Upper lobe of right lung (tissue), 1 donor: ENCODE measurements around the gene ANKRD44. TPM values are rescaled to one million over a fixed set of nuclear protein-coding genes. Genes with fewer than 3 reads are reported as not detected.
A peak's percentile ranks its signal among the peaks of the same experiment; 100 is the strongest.

Source experiments
- ATAC-seq: fragments of 200-7000 bp; cut with Tn5 transposase; one replicate; pipeline ENCODE4 v1.9.1; 2020; ENCODE audit warnings: mild to moderate bottlenecking, moderate library complexity
- DNase-seq: peaks from one replicate; pipeline ENCODE4 v3.0.0-alpha.2; 2020
- H3K27ac ChIP-seq: fragments of 200-600 bp; one replicate; pipeline ENCODE4 v1.8.0; 2022
- H3K27me3 ChIP-seq: fragments of 200-600 bp; one replicate; pipeline ENCODE4 v1.8.0; 2022; ENCODE audit warnings: mild to moderate bottlenecking
- H3K36me3 ChIP-seq: fragments of 200-600 bp; one replicate; pipeline ENCODE4 v1.8.0; 2022
- H3K4me1 ChIP-seq: fragments of 200-600 bp; one replicate; pipeline ENCODE4 v1.8.0; 2022
- H3K4me3 ChIP-seq: fragments of 200-600 bp; one replicate; pipeline ENCODE4 v1.8.0; 2022; ENCODE audit warnings: mild to moderate bottlenecking
- H3K9me3 ChIP-seq: fragments of 200-600 bp; one replicate; pipeline ENCODE4 v1.8.0; 2022
- intact Hi-C: fragments of 100-400 bp; cut with DNase I; formaldehyde crosslinking; loops from one replicate; pipeline ENCODE4 v1.11.0; 2022
- total RNA-seq: library from RNA; stranded (reverse); fragmentation: NEBNext Ultra II Directional; extraction: Animal tissue kit (Norgen Biotek cat#: 25700); gene quantifications from one replicate; pipeline ENCODE4 v1.2.1, GENCODE V29; 2021
- TF ChIP-seq, protein P1 (sequence below): fragments of 200-600 bp; IDR thresholded peaks from one replicate; pipeline ENCODE4 v1.8.0; 2022; ENCODE audit warnings: antibody characterized with exemption
- donor health status: DM: no; HTN: yes; CAD: no; lungs with severe emphysema.

ANKRD44 gene
- total RNA-seq, 1 donor from 2014 or later = 51.4 TPM

- no peaks in the 10 kb centered on the region for H3K27me3 ChIP-seq
- no peak overlapping the region for H3K4me3 ChIP-seq
- peak overlapping the region; percentile 80 for H3K27ac ChIP-seq
- no peaks in the 10 kb centered on the region for H3K9me3 ChIP-seq
- intact Hi-C loops = no loop called here
- TF ChIP-seq, protein P1, sequence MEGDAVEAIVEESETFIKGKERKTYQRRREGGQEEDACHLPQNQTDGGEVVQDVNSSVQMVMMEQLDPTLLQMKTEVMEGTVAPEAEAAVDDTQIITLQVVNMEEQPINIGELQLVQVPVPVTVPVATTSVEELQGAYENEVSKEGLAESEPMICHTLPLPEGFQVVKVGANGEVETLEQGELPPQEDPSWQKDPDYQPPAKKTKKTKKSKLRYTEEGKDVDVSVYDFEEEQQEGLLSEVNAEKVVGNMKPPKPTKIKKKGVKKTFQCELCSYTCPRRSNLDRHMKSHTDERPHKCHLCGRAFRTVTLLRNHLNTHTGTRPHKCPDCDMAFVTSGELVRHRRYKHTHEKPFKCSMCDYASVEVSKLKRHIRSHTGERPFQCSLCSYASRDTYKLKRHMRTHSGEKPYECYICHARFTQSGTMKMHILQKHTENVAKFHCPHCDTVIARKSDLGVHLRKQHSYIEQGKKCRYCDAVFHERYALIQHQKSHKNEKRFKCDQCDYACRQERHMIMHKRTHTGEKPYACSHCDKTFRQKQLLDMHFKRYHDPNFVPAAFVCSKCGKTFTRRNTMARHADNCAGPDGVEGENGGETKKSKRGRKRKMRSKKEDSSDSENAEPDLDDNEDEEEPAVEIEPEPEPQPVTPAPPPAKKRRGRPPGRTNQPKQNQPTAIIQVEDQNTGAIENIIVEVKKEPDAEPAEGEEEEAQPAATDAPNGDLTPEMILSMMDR = no peak
- no peak for DNase-seq
- ATAC-seq = peak; percentile 42
- H3K4me1 ChIP-seq = peaks cover 27% of the 10 kb centered on the region
- H3K36me3 ChIP-seq = peaks cover 29% of the 10 kb centered on the region
Observed at GRCh38 chr2:197107291-197108269, 203.0 kb downstream of the ANKRD44 start.

- no peak for DNase-seq
Observed at GRCh38 chr2:197103363-197103762, 207.2 kb downstream of the ANKRD44 start.

GRCh38 chr2:197102231-197102630 is 208.3 kb downstream of the ANKRD44 start:
- no peaks in the 10 kb centered on the region for H3K9me3 ChIP-seq
- ATAC-seq (no peak), DNase-seq (no peak)
- TF ChIP-seq, protein P1 = no peak
- peaks cover 36% of the 10 kb centered on the region for H3K36me3 ChIP-seq
- intact Hi-C loops = no loop called here
- H3K4me3 ChIP-seq = no peak overlapping the region
- H3K4me1 ChIP-seq = peaks cover 2% of the 10 kb centered on the region
- H3K27ac ChIP-seq = no peak overlapping the region
- H3K27me3 ChIP-seq = no peaks in the 10 kb centered on the region

More at GRCh38 chr2:197103363-197103762, 207.2 kb downstream of the ANKRD44 start:
- H3K27me3 ChIP-seq = no peaks in the 10 kb centered on the region
- intact Hi-C loops = no loop called here
- no peak for ATAC-seq
- no peak overlapping the region for H3K27ac ChIP-seq
- H3K36me3 ChIP-seq = peaks cover 35% of the 10 kb centered on the region
- H3K4me3 ChIP-seq = no peak overlapping the region
- peaks cover 13% of the 10 kb centered on the region for H3K4me1 ChIP-seq
- TF ChIP-seq, protein P1 = no peak
- no peaks in the 10 kb centered on the region for H3K9me3 ChIP-seq

- no peak for DNase-seq
- ATAC-seq = no peak
- Histone ChIP-seq H3K9me3 (no peaks in the 10 kb centered on the region), H3K4me3 (no peak overlapping the region), H3K27me3 (no peaks in the 10 kb centered on the region), H3K27ac (no peak overlapping the region), H3K36me3 (peaks cover 36% of the 10 kb centered on the region), H3K4me1 (no peaks in the 10 kb centered on the region)
- intact Hi-C loops = no loop called here
- TF ChIP-seq, protein P1 = no peak
Observed at GRCh38 chr2:197101519-197101918, 209.1 kb downstream of the ANKRD44 start.

GRCh38 chr2:197097578-197098366 is 212.8 kb downstream of the ANKRD44 start:
- intact Hi-C loops = no loop called here
- Histone ChIP-seq H3K36me3 (peaks cover 18% of the 10 kb centered on the region), H3K4me3 (no peak overlapping the region), H3K9me3 (no peaks in the 10 kb centered on the region), H3K27ac (peak overlapping the region; percentile 6), H3K27me3 (no peaks in the 10 kb centered on the region), H3K4me1 (no peaks in the 10 kb centered on the region)
- ATAC-seq = peak; percentile 89
- TF ChIP-seq, protein P1 = no peak
- DNase-seq = no peak
